HepG2 (cell line): ENCODE measurements around the gene FLT3LG. TPM values are rescaled to one million over a fixed set of nuclear protein-coding genes. Genes with fewer than 3 reads are reported as not detected.
A peak's percentile ranks its signal among the peaks of the same experiment; 100 is the strongest.

Source experiments
- ATAC-seq: fragments of 200-7000 bp; cut with Tn5 transposase; 3 replicates; pipeline ENCODE4 v1.9.1; 2020; ENCODE audit warnings: mild to moderate bottlenecking, moderate library complexity
- BruUV-seq: library from RNA; stranded (reverse); fragments of 400-500 nt; replicated peaks from 2 replicates; lab custom pipeline; 2021; lab: Mats Ljungman, UMichigan
- CTCF ChIA-PET: fragments of 300-600 bp; formaldehyde crosslinking; extraction: SDS; loops from one replicate; lab custom pipeline; 2021; ENCODE audit warnings: low total read pairs, inconsistent platforms, low intra/inter-chr PET ratio; lab: Yijun Ruan, JAX
- POLR2A ChIA-PET: fragments of 350-600 bp; sonication (Branson Sonifier 250); formaldehyde crosslinking; loops from one replicate; lab custom pipeline; 2020; ENCODE audit warnings: antibody characterized with exemption, inconsistent platforms; lab: Yijun Ruan, JAX
- DNase-seq: peaks from one replicate; pipeline ENCODE4 v3.0.0-alpha.2; 2015; ENCODE audit warnings: low spot score
- FAIRE-seq: peaks from 3 replicates; lab custom pipeline; 2011; peaks lifted over from hg19 to GRCh38; lab: Jason Lieb, UNC
- H2AFZ ChIP-seq: one replicate; pipeline ENCODE4 v1.6.1; 2011; ENCODE audit warnings: low read length, inconsistent platforms
- H3K27ac ChIP-seq: fragments of 300-600 bp; 3 replicates; pipeline ENCODE4 v1.8.0; 2011; ENCODE audit warnings: mixed run types, mild to moderate bottlenecking, mixed read lengths, low read length, inconsistent platforms; ENCODE audit not compliant: insufficient read depth; ENCODE audit errors: extremely low read length
- H3K27me3 ChIP-seq, 2 experiments: fragments of 200-600 bp in 1 of 2; 2 replicates in 1 of 2; 3 replicates in 1 of 2; pipeline versions ENCODE4 v1.6.0 to v1.8.0; 2011; ENCODE audit warnings: low read length in 2 of 2, mild to moderate bottlenecking in 2 of 2, moderate library complexity in 2 of 2, inconsistent platforms in 1 of 2; ENCODE audit not compliant: insufficient read depth in 2 of 2, control insufficient read depth in 1 of 2
- H3K36me3 ChIP-seq, 2 experiments: fragments of 200-600 bp in 1 of 2; replicated peaks in 1 of 2; 2 replicates in 1 of 2; 3 replicates in 1 of 2; pipeline versions ENCODE4 v1.5.1 to v1.8.0; 2011; ENCODE audit warnings: low read length in 2 of 2, inconsistent platforms in 1 of 2; ENCODE audit not compliant: insufficient read depth in 2 of 2, control insufficient read depth in 1 of 2
- H3K4me1 ChIP-seq: 2 replicates; pipeline ENCODE4 v1.5.1; 2012; ENCODE audit warnings: low read length, inconsistent platforms; ENCODE audit not compliant: insufficient read depth
- H3K4me2 ChIP-seq: 2 replicates; pipeline ENCODE4 v1.6.0; 2011; ENCODE audit warnings: low read depth, low read length, inconsistent platforms
- H3K4me3 ChIP-seq, 3 experiments: fragments of 200-600 bp in 1 of 3; sonication (generic), shearing (Covaris generic) in 1 of 3; replicated peaks in 1 of 3; 2 replicates each; pipeline ENCODE4 v1.5.1; 2011 to 2016; ENCODE audit warnings: low read length in 3 of 3, inconsistent platforms in 2 of 3, low read depth in 2 of 3, mild to moderate bottlenecking in 2 of 3, control low read depth in 1 of 3, mixed read lengths in 1 of 3; ENCODE audit not compliant: insufficient read depth in 1 of 3
- H3K79me2 ChIP-seq: one replicate; pipeline ENCODE4 v1.6.1; 2011; ENCODE audit warnings: low read length, inconsistent platforms; ENCODE audit not compliant: insufficient read depth
- H3K9ac ChIP-seq: 2 replicates; pipeline ENCODE4 v1.6.0; 2011; ENCODE audit warnings: mild to moderate bottlenecking, low read depth, low read length, inconsistent platforms; ENCODE audit not compliant: insufficient read depth
- H3K9me3 ChIP-seq: 2 replicates; pipeline ENCODE4 v1.5.1; 2012; ENCODE audit warnings: mild to moderate bottlenecking, low read length
- H4K20me1 ChIP-seq: 2 replicates; pipeline ENCODE4 v1.6.0; 2011; ENCODE audit warnings: inconsistent platforms, mild to moderate bottlenecking, low read length, moderate library complexity; ENCODE audit not compliant: insufficient read depth
- CEBPG ChIP-seq: IDR thresholded peaks from 2 replicates; pipeline ENCODE4 v1.6.1; 2016
- EZH2 ChIP-seq: conservative IDR thresholded peaks from 2 replicates; pipeline ENCODE4 v1.6.1; 2012; ENCODE audit warnings: mild to moderate bottlenecking, low read depth, low read length, moderate library complexity
- KAT8 ChIP-seq: IDR thresholded peaks from 2 replicates; pipeline ENCODE4 v1.6.1; 2016; ENCODE audit warnings: missing genetic modification reagents, missing compliant biosample characterization
- MZF1 ChIP-seq: sonication (generic); formaldehyde crosslinking; IDR thresholded peaks from 2 replicates; pipeline ENCODE4 v1.8.1; 2023; ENCODE audit warnings: mild to moderate bottlenecking, missing genetic modification reagents, borderline replicate concordance
- SNAPC5 ChIP-seq: sonication (generic); formaldehyde crosslinking; IDR thresholded peaks from 2 replicates; pipeline ENCODE4 v1.8.1; 2023; ENCODE audit warnings: mild to moderate bottlenecking, missing genetic modification reagents, borderline replicate concordance
- ZNF891 ChIP-seq: sonication (generic); formaldehyde crosslinking; IDR thresholded peaks from 2 replicates; pipeline ENCODE4 v1.5.0; 2020; ENCODE audit warnings: mild to moderate bottlenecking, missing genetic modification reagents
- WGBS: methylation state at CpG from one replicate; pipeline ENCODE4 v1.1.6; 2017; ENCODE audit warnings: low lambda C conversion rate; 5-methylcytosine and 5-hydroxymethylcytosine counted together
- in situ Hi-C: cut with HindIII; loops from 2 replicates; pipeline ENCODE4 v1.10.0; 2017; ENCODE audit warnings: low pct_unique_long_range_greater_than_20kb; ENCODE audit not compliant: extremely low pct_ligation_motif_present
- intact Hi-C: fragments of 100-400 bp; cut with micrococcal nuclease; formaldehyde crosslinking; loops from one replicate; pipeline ENCODE4 v1.10.0; 2022; ENCODE audit not compliant: unreplicated experiment
- polyA plus RNA-seq, 8 experiments: library from polyadenylated mRNA; depleted of rRNA in 3 of 8; stranded (reverse) in 7 of 8; unstranded in 1 of 8; fragments of >200 nt; fragmentation: Illumina TruSeq in 4 of 8; extraction: Trizol in 4 of 8; gene quantifications; 2 replicates each; pipeline versions ENCODE4 v1.2.1 to v1.2.3, GENCODE V29; 2011 to 2016; ENCODE audit warnings: low read depth in 4 of 8, missing spikeins in 1 of 8, mixed read lengths in 1 of 8; ENCODE audit not compliant: insufficient read depth in 1 of 8
- total RNA-seq, 5 experiments: library from RNA; depleted of rRNA; stranded (reverse); fragments of >200 nt; fragmentation: Illumina TruSeq; extraction: Trizol; gene quantifications; 2 replicates each; pipeline ENCODE4 v1.2.3, GENCODE V29; 2016; ENCODE audit warnings: low read depth in 1 of 5

Gene FLT3LG
- total and polyA plus RNA-seq, 2 of the 13 experiments (the other 11 are each of a cell fraction or from before 2014, with no cell fraction given): 1.5 to 2.6 TPM

GRCh38 chr19:49440439-49441209, 33.4 kb upstream of the FLT3LG start:
- ATAC-seq (no peak), FAIRE-seq (no peak), DNase-seq (no peak)
- no peak overlapping the region for H3K27ac ChIP-seq
- peaks cover 8 to 63% of the 10 kb centered on the region in 2 experiments for H3K27me3 ChIP-seq
- H2AFZ ChIP-seq: no peak overlapping the region
- no TSS peak for BruUV-seq
- CTCF ChIA-PET: no interaction called here
- H3K79me2 ChIP-seq: no peaks in the 10 kb centered on the region
- no peak overlapping the region for H3K9ac ChIP-seq
- in situ Hi-C loops: no loop called here
- intact Hi-C loops: no loop called here
- H3K4me3 ChIP-seq: peak overlapping the region in 2 of 3 experiments; percentile 22 to 64; a peak in 2 of 6 replicates
- TF ChIP-seq ZNF891 (CRISPR knock-in tag): no peak
- no peak for TF ChIP-seq MZF1 (CRISPR knock-in tag)
- no peak for TF ChIP-seq KAT8
- TF ChIP-seq CEBPG: no peak
- TF ChIP-seq SNAPC5 (CRISPR knock-in tag): no peak
- peak; percentile 66; the same call in 1 of the 2 replicates for TF ChIP-seq EZH2
- WGBS: 13% methylated on average over 18 of the region's 19 CpGs
- H4K20me1 ChIP-seq: peaks cover 5% of the 10 kb centered on the region; the same call in 1 of the 2 replicates
- H3K9me3 ChIP-seq: no peaks in the 10 kb centered on the region
- H3K36me3 ChIP-seq: no peaks in the 10 kb centered on the region
- peaks cover 17% of the 10 kb centered on the region for H3K4me1 ChIP-seq
- H3K4me2 ChIP-seq: peak overlapping the region; percentile 71
- POLR2A ChIA-PET: interaction anchor here (2.0 kb wide), 1 partner anchor 13 kb away, joined by 8 read pairs; the partner anchor contains the start of gene ALDH16A1
